HL-60 (cell line): ENCODE measurements around the gene SLC25A19.

Experiments used
- CTCF ChIP-seq: IDR thresholded peaks from one replicate; pipeline ENCODE4 v1.5.1; 2011; ENCODE audit warnings: low read length, control low read depth, inconsistent platforms; ENCODE audit not compliant: insufficient read depth
- POLR2AphosphoS5 ChIP-seq: IDR thresholded peaks from 2 replicates; pipeline ENCODE4 v1.6.1; 2012; ENCODE audit warnings: low read depth

GRCh38 chr17:75231071-75231470 is 58.2 kb downstream of the SLC25A19 start:
- no peak for TF ChIP-seq CTCF
- TF ChIP-seq POLR2AphosphoS5 = no peak
